Measurements from ENCODE around the gene SLC5A10.

DNA sequence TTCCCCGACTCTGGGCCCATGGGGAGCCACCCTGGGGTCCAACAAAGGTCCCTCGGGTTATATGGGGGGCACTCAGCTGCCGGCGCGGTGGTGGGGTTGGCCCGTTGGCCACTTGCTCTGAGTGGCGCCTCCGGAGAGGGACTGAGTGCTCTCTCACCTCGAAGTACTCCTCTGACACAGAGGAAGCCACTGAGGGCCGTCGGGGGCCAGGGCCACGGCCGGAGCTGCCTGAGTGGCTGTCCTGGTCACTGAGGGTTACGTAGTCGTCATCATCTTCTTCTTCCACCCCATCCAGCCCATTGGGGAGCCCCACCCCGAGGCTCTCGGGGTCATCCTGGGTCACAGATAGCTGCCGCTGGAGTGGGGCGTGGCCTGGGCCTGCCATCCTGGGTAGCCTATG lies 25.7 kb downstream of the SLC5A10 start:
- no peak for TF ChIP-seq POLR2AphosphoS5 (IDR thresholded peaks at IDR 0.05)
- TF ChIP-seq, protein P1, sequence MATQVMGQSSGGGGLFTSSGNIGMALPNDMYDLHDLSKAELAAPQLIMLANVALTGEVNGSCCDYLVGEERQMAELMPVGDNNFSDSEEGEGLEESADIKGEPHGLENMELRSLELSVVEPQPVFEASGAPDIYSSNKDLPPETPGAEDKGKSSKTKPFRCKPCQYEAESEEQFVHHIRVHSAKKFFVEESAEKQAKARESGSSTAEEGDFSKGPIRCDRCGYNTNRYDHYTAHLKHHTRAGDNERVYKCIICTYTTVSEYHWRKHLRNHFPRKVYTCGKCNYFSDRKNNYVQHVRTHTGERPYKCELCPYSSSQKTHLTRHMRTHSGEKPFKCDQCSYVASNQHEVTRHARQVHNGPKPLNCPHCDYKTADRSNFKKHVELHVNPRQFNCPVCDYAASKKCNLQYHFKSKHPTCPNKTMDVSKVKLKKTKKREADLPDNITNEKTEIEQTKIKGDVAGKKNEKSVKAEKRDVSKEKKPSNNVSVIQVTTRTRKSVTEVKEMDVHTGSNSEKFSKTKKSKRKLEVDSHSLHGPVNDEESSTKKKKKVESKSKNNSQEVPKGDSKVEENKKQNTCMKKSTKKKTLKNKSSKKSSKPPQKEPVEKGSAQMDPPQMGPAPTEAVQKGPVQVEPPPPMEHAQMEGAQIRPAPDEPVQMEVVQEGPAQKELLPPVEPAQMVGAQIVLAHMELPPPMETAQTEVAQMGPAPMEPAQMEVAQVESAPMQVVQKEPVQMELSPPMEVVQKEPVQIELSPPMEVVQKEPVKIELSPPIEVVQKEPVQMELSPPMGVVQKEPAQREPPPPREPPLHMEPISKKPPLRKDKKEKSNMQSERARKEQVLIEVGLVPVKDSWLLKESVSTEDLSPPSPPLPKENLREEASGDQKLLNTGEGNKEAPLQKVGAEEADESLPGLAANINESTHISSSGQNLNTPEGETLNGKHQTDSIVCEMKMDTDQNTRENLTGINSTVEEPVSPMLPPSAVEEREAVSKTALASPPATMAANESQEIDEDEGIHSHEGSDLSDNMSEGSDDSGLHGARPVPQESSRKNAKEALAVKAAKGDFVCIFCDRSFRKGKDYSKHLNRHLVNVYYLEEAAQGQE (IDR thresholded peaks at IDR 0.05; ENCODE audit: borderline replicate concordance): no peak
- TF ChIP-seq, protein P2, sequence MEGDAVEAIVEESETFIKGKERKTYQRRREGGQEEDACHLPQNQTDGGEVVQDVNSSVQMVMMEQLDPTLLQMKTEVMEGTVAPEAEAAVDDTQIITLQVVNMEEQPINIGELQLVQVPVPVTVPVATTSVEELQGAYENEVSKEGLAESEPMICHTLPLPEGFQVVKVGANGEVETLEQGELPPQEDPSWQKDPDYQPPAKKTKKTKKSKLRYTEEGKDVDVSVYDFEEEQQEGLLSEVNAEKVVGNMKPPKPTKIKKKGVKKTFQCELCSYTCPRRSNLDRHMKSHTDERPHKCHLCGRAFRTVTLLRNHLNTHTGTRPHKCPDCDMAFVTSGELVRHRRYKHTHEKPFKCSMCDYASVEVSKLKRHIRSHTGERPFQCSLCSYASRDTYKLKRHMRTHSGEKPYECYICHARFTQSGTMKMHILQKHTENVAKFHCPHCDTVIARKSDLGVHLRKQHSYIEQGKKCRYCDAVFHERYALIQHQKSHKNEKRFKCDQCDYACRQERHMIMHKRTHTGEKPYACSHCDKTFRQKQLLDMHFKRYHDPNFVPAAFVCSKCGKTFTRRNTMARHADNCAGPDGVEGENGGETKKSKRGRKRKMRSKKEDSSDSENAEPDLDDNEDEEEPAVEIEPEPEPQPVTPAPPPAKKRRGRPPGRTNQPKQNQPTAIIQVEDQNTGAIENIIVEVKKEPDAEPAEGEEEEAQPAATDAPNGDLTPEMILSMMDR (IDR thresholded peaks at IDR 0.05; ENCODE audit: poor library complexity, severe bottlenecking): no peak
- no peak for TF ChIP-seq MXI1 (conservative IDR thresholded peaks at IDR 0.05; ENCODE audit: poor library complexity, severe bottlenecking)
- no peak for TF ChIP-seq EP300 (conservative IDR thresholded peaks at IDR 0.05; ENCODE audit: poor library complexity, severe bottlenecking)
- TF ChIP-seq TAF1 (IDR thresholded peaks at IDR 0.05; ENCODE audit: low read depth): no peak
- TF ChIP-seq EZH2 (IDR thresholded peaks at IDR 0.05; ENCODE audit: borderline replicate concordance, insufficient read depth, low read length, poor library complexity, severe bottlenecking): no peak

Measured in neural cell (in vitro differentiated cells).